ENCODE data around the gene DISP2. TPM values are rescaled to one million over a fixed set of nuclear protein-coding genes. Genes with fewer than 3 reads are reported as not detected.

Gene DISP2
- total RNA-seq, 2 donors from 2014 or later, result 0.04 to 0.40 TPM

DNA sequence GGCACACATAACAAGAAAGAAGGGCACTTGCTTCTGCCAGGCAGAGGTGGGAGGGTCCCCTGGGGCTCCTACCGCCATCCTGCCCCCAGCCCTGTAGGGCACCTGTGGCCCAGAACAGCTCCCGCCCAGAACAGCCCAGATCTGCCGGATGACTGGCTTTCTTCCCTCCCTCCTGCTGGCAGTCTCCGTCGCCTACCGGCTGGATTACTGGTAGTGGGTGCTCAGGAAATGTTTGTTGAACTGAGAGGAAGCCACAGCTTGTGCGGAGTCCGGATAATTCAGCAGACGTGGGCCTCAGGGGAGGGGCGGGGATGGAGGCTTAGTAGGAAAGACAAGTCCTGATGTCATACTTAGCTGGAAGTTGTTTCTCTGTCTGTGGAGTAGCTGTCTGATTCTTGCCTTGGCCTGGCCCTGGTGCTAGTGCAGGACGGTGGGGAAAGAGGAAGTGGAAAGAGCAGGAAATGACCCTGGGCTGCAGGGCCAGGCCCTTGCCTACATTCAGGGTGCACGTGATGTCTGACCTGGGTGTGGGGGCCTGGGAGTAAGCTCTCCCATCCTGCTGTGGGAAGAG lies 24.0 kb upstream of the DISP2 start:
- TF ChIP-seq, protein P1, sequence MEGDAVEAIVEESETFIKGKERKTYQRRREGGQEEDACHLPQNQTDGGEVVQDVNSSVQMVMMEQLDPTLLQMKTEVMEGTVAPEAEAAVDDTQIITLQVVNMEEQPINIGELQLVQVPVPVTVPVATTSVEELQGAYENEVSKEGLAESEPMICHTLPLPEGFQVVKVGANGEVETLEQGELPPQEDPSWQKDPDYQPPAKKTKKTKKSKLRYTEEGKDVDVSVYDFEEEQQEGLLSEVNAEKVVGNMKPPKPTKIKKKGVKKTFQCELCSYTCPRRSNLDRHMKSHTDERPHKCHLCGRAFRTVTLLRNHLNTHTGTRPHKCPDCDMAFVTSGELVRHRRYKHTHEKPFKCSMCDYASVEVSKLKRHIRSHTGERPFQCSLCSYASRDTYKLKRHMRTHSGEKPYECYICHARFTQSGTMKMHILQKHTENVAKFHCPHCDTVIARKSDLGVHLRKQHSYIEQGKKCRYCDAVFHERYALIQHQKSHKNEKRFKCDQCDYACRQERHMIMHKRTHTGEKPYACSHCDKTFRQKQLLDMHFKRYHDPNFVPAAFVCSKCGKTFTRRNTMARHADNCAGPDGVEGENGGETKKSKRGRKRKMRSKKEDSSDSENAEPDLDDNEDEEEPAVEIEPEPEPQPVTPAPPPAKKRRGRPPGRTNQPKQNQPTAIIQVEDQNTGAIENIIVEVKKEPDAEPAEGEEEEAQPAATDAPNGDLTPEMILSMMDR (conservative IDR thresholded peaks at IDR 0.05), result no peak
- WGBS, 2 experiments (ENCODE audit: insufficient coverage in 1 of 2, insufficient read length in 1 of 2), result 79 to 85% methylated on average over 3 to 12 of the region's 12 CpGs
- no peak for DNase-seq
- Histone ChIP-seq H3K27ac (ENCODE audit: low read depth, low read length) (no peak overlapping the region), H3K4me1 (ENCODE audit: control insufficient read depth, insufficient read depth, low read length) (no peaks in the 10 kb centered on the region), H3K36me3 (ENCODE audit: control insufficient read depth, insufficient read depth, low read length) (no peaks in the 10 kb centered on the region), H3K9me3 (ENCODE audit: control insufficient read depth, low read length) (no peaks in the 10 kb centered on the region), H3K9ac (ENCODE audit: extremely low read depth, low read length, poor library complexity, severe bottlenecking) (no peak overlapping the region), H3K27me3 (ENCODE audit: control insufficient read depth, insufficient read depth, low read length, poor library complexity, severe bottlenecking) (no peaks in the 10 kb centered on the region), H3K4me3 (ENCODE audit: low read length) (no peak overlapping the region)
- H3K4me1 Mint-ChIP-seq, result peaks cover 13% of the 10 kb centered on the region
- no peak overlapping the region for H3K27ac Mint-ChIP-seq
- H3K27me3 Mint-ChIP-seq (ENCODE audit: insufficient read depth), result peaks cover 22% of the 10 kb centered on the region
- no peaks in the 10 kb centered on the region for H3K36me3 Mint-ChIP-seq (ENCODE audit: low read depth)
- no peaks in the 10 kb centered on the region for H3K9me3 Mint-ChIP-seq
- H3K4me3 Mint-ChIP-seq, result no peak overlapping the region

DNA sequence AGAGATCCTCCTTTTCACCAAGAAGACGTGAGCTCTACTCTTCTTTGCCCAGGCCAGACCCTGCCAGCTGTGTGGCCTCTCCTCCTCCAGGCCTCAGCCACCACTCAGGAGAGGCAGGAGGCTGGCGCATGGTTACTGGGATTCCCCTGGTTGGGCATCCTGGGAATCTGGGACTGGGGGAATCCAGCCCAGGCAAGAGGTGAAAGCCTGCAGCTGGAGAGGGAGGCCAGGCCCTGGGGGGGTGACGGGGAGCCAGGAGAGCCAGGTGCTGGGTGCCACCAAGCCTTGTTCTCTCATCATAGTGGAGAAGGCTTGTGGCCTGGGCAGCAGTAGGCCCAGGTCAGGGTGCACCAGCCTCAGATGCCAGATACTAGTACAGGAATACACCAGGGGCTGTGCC lies 23.5 kb upstream of the DISP2 start:
- no peak overlapping the region for H3K27ac ChIP-seq (ENCODE audit: low read depth, low read length)
- no peaks in the 10 kb centered on the region for H3K4me1 ChIP-seq (ENCODE audit: control insufficient read depth, insufficient read depth, low read length)
- no peaks in the 10 kb centered on the region for H3K9me3 ChIP-seq (ENCODE audit: control insufficient read depth, low read length)
- Mint-ChIP-seq H3K36me3 (ENCODE audit: low read depth) (no peaks in the 10 kb centered on the region), H3K4me3 (no peak overlapping the region), H3K27ac (no peak overlapping the region), H3K27me3 (ENCODE audit: insufficient read depth) (peaks cover 22% of the 10 kb centered on the region), H3K9me3 (no peaks in the 10 kb centered on the region), H3K4me1 (peaks cover 13% of the 10 kb centered on the region)
- no peaks in the 10 kb centered on the region for H3K36me3 ChIP-seq (ENCODE audit: control insufficient read depth, insufficient read depth, low read length)
- TF ChIP-seq, protein P1 (conservative IDR thresholded peaks at IDR 0.05), result no peak
- no peaks in the 10 kb centered on the region for H3K27me3 ChIP-seq (ENCODE audit: control insufficient read depth, insufficient read depth, low read length, poor library complexity, severe bottlenecking)
- WGBS, 2 experiments (ENCODE audit: insufficient coverage in 1 of 2, insufficient read length in 1 of 2), result 91% methylated on average over 3 of the region's 3 CpGs; no CpG with 5 or more reads in 1 of the 2 experiments
- DNase-seq, result no peak
- H3K4me3 ChIP-seq (ENCODE audit: low read length), result no peak overlapping the region
- H3K9ac ChIP-seq (ENCODE audit: extremely low read depth, low read length, poor library complexity, severe bottlenecking), result no peak overlapping the region

DNA sequence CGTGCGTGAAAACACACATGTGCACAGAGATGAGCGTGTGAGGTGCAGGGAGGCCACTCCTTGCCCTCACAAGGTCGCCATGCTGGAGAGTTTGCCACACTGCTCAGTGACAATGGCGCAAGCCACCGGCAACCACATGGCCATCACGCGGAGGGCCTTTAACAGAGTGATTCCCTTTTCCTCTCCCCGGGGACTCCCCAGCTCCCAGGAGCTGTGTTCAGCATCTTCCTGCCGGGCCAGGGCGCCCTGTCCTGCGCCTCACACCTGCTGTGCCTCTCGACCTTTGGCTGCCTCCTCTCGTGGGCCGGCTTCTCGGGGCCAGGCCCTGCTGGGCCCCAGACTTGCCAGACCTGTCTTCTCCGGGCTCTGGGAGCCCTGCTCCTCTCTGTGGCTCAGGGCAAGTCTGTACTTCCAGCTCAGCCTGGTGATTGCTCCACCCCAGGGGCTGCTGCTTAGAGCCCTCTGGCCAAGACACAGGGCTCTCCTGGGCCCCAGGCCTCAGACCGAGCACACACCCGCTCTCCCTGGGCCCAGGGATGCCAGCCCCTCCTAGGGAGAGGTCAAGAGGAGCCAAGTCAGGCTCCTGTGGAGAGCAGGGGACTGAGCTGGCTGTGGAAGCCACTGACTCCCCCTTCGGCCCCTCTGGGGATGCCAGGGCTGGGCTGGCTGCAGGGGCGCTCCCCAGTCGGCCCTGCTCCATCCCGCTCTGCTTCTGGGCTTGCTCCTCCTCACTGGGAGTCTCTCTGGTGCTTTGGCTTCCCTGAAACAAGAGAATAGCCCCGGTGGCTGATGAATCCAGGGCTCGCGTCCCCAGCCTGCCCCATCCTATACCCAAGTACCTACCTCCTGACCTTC lies 22.9 kb upstream of the DISP2 start:
- TF ChIP-seq, protein P1 (conservative IDR thresholded peaks at IDR 0.05), result no peak
- no peak overlapping the region for H3K27ac ChIP-seq (ENCODE audit: low read depth, low read length)
- WGBS, 2 experiments (ENCODE audit: insufficient coverage in 1 of 2, insufficient read length in 1 of 2), result 87 to 89% methylated on average over 21 to 26 of the region's 26 CpGs
- H3K27me3 ChIP-seq (ENCODE audit: control insufficient read depth, insufficient read depth, low read length, poor library complexity, severe bottlenecking), result no peaks in the 10 kb centered on the region
- no peaks in the 10 kb centered on the region for H3K9me3 ChIP-seq (ENCODE audit: control insufficient read depth, low read length)
- no peak overlapping the region for H3K9ac ChIP-seq (ENCODE audit: extremely low read depth, low read length, poor library complexity, severe bottlenecking)
- H3K4me3 ChIP-seq (ENCODE audit: low read length), result no peak overlapping the region
- H3K4me1 ChIP-seq (ENCODE audit: control insufficient read depth, insufficient read depth, low read length), result no peaks in the 10 kb centered on the region
- H3K27me3 Mint-ChIP-seq (ENCODE audit: insufficient read depth), result peaks cover 22% of the 10 kb centered on the region
- no peaks in the 10 kb centered on the region for H3K36me3 Mint-ChIP-seq (ENCODE audit: low read depth)
- H3K36me3 ChIP-seq (ENCODE audit: control insufficient read depth, insufficient read depth, low read length), result no peaks in the 10 kb centered on the region
- no peaks in the 10 kb centered on the region for H3K9me3 Mint-ChIP-seq
- DNase-seq, result no peak
- peaks cover 13% of the 10 kb centered on the region for H3K4me1 Mint-ChIP-seq
- no peak overlapping the region for H3K27ac Mint-ChIP-seq
- H3K4me3 Mint-ChIP-seq, result no peak overlapping the region

Data from endodermal cell (in vitro differentiated cells).